GM18870 (cell line): Measurements from ENCODE around the gene NBAS.
"Not testable (repeated sequence)": the region's sequence is repeated elsewhere in the genome, so short reads cannot be mapped to it uniquely, and the experiment has no call there.

Source experiments
- ATAC-seq: cut with Tn5 transposase; IDR thresholded peaks from one replicate; pipeline ENCODE4 v1.9.1; 2021; ENCODE audit warnings: moderate library complexity; ENCODE audit not compliant: unreplicated experiment

NBAS gene

DNA sequence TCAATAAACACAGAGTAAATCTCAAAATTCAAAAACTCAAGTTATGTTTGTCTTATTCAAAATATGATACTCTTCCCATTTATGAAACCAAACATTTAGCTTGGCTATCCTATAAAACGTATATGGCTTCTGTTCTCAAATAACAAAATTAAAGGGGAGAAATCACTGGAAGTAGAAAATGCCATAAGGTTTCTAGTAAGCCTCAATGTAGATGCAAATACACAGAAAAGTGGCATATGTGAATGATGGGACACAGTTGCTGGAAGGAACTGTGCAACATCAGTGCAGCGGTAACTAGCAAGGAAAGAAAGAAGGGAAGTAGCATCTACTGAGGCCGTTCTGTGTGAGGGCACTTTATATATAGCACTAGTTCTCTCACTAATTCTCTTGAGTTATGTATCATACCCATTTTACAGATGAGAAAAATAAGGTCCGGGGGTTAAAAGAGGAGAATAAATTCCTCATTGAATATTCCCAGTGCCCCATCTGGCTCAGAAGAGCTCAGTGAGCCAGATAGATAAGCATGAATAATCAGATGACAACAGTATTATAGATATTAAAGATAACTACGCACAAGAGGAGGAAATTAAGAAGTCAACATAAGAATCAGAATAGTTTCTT lies 27.2 kb downstream of the NBAS start:
- no peak for ATAC-seq

DNA sequence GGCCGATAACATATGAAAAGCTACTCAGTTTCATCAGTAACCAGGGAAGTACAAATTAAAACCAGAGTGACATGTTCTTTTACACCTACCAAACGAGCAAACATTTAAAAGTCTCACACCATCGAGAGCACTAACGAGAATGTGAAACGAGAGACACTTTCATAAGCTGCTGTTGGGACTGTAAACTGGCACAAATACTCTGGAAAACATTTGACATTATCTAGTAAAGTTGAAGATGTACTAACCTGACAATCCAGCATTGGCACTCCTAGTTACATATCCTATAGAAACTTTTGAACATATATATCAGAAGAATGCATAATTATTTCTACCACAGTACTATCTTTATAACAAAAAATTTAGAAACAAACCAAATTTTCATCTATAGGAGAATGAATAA lies 28.1 kb downstream of the NBAS start:
- no peak for ATAC-seq

DNA sequence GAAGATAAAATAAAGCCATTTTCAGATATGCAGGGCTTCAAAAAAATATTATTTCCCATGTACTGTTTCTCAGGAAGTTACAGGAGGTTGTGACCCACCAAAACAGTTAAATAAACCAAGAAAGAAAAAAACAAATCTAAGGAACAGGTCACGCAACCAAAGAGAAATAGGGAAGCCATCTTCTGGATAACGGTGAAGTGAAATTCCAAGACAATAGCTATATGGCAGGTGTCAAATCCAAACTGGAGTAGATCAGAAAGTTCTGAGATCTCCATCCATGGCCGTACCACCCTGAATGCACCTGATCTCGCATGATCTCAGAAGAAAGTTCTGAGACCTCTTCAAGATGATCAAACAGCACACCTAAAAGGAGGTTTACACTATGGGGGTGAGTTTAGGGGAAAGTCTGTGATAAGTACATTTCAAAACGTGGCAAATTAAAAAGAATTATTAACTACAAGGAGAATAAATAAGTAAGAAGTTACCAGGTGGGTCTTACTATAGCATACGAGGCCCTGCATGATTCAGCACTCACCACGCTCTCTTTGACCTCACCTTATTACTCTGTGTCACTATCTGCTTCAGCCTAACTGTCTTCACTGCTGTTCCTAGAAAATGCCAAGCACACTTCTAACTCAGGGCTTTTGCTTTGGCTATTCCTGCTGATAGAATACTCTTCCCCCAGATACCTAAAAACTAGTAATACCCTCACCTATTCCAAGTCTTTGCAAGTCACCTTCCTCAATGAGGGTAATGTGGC lies 29.9 kb downstream of the NBAS start:
- no peak for ATAC-seq

DNA sequence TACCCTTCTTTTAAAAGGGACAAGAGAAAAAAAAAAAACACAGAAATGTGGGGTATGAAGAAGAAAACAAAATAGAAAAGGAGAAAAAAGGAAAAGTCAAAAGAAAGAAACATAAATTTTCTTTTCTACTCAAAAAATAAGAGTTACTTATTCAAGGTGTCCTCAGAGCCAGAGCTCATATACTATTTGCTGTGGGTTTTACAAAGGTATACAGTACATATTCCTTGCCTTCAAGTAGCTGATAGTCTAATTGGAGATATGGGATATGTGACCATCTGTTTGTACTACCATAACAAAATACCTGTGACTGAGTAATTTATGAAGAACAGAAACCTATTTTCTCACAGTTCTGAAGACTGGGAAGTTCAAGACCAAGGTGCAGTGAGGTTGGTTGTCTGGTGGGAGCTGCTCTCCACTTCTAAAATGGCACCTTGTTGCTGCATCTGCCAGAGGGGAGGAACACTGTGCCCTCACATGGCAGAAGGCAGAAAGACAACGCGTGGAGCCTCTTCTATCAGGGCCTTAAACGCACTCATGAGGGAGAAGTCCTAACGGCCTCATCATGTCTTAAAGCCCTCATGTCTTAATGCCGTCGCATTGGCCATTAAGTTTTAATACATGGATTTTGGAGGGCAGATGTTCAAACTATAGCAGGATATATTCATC lies 33.9 kb downstream of the NBAS start:
- no peak for ATAC-seq

DNA sequence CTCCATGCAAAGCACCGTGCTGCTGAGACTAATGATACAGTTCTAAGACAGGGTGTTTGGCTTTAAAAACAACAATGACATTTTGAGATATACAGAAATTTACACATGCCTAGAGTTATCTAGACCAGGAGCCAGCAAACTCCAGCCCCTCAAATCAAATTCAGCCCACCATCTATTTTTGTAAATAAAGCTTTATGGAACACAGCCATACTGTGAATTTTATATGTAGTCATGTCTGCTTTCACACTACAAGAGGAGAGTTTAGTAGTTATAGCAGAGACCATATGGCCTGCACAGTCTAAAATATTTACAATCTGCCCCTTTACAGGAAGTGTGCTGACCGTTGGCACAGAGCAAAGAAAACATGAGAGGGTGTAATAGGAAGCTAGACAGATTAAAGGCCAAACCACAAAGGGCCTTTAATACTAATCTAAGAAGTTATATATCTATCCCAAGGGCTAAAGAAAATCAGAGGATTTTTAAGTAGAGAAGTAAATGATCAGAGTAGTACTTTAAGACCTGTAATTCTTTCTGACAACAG lies 39.4 kb downstream of the NBAS start:
- ATAC-seq: no peak

DNA sequence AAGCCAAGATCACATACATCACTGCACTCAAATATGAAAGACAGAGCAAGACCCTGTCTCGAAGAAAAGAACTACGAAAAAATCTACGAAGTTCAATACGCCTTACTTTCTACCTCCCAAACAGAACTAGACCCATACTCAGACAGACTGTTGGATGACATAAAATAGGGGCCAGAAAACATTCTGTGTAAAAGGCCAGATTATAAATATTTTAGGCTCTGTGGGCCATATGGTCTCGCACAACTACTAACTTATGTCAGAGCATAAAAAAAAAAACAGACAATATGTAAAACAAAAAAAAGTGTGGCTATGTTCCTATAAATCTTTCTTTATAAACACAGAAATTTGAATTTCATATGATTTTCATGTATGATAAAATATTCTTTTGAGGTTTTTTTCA lies 40.8 kb downstream of the NBAS start:
- ATAC-seq: no peak

DNA sequence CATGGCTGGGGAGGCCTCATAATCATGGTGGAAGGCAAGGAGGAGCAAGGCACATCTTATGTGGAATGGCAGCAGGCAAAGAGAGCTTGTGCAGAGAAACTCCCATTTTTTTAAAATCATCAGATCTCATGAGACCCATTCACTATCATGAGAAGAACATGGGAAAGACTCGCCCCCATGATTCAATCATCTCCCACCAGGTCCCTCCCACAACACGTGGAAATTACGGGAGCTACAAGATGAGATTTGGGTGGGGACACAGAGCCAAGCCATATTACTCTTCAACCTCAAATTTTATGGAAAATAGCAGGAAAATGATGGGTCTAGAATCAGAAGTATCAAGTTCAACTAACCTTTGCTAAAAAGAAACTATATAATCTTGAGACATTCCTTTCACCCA lies 42.4 kb downstream of the NBAS start:
- not testable (repeated sequence) for ATAC-seq

DNA sequence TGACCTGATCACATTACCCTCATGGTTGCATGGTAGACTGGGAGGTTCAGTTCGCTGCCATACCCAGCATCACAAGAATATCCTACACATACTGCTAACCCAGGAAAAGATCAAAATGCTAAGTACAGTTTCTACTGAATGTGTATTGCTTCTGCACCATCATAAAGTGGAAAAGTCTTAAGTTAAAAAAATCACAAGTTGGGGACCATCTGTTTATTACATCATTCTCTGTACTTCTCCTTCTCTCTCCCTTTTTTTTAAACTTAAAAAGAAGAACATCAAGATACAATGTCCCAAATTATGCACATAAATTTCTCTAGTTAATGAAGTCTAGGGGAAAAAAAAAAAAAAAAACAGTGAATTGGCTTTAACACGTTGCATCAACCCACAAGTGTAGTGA lies 43.3 kb downstream of the NBAS start:
- ATAC-seq: no peak

DNA sequence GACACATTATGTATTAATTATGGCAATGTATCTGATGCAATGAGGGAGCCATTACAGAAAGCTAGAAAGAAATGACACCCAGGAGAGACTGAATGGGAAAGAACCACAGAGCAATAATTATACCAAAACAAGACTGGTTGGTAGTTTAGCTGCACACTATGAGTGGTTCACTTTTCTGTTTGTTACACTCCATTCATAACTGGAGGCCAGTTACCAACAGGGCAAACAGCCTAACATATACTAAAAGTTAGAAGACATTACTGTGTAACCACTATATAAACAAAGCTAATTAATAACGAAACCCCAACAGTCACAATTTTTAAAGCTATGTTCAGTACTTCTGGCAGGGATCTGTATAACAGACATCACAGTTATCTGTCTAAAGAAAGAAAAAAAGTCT lies 49.4 kb downstream of the NBAS start:
- ATAC-seq: no peak

DNA sequence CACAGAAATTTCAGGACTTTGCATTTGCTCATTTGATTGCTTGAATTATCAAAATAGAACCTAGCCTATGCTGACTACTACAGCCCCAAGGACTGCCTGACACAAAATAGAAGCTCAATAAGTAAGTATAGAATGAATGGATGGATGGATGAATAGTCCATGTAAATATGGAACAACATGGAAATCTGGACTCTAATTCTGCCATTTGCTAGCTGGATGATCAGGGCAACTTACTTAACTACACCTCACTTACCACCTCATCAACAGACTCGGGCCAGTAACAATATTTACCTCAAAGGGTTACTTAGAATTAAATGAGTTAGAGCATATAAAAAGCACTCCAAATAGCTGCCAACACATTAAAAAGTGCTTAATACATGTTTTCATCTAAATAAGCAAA lies 50.6 kb downstream of the NBAS start:
- no peak for ATAC-seq

DNA sequence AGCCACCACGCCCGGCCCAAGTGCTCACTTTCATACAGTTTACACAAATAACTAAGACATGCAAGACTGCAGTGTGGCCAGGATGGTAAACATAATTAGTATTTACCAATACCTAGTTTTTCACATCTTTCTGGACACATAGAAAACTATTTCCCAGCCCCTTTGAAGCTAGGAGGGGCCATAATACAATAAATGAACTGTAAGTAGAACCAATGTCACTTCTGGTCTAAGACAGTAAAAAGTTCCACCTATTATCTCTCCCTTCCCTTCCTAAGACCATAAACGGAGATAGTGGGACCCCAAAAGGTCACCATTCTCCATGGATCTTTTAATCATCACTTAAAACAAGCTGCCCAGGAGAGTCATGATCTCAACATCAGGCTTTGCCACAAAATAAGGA lies 51.0 kb downstream of the NBAS start:
- ATAC-seq: no peak

DNA sequence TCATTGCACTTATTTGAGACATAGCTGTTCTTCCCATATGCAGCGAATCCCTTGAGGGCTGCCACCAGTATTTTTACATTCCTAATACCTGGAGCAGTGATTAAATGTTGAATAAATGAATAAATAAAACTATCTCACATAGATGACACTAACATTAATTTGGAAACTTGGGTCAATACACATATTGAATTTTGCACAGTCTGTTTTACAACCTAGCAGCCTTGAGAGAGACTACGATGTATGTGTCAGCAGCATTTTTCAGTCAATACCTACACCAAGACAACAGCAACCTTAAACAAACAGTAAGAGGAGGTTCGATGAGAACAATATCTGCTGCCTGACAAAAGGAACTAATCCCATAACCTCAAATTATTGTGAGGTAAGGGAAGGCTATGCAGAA lies 53.4 kb downstream of the NBAS start:
- no peak for ATAC-seq

DNA sequence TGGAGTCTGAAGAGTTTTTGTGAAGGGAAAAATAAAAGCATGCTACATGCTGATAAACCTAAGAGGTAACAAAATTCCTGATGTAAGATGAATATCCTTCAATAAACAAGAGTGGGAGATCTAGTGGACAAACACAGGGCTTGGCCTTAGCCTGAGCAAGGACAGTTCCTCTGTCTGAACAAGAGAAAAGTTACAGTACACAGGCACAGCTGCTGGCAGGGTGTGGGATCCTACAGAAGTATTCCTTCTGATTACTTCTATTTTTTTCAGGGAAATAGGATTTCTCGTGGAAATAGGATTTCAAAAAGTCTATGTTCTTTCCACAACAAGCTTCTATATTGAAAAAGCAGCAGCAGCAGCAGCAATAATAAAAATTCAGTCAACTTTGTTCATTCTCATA lies 54.1 kb downstream of the NBAS start:
- no peak for ATAC-seq

DNA sequence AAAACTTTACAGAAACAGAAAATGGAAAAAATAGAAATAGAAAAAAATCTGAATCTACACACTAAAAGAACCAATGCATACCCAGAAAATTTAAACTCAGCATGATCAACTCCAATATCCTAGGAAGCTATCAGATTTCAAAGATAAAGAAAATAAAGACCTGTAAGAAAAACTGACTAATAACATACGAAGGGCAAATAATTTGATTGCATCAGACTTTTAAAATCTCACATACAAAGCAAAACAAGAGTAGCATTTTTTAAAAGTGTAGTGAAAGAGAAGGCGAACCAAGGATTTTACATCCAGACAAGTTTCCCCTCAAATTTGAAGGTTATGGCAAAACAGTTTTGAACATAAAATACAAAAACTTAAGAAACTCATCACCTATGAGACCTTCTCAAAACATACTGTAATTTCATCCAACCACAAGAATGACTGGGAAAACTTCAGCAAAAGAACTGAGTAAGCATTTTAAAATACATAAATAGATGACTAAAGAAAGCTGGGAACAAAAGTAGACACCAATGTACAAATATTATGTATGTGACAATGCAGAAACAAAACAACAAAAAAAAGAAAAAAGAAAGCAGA lies 54.8 kb downstream of the NBAS start:
- no peak for ATAC-seq

DNA sequence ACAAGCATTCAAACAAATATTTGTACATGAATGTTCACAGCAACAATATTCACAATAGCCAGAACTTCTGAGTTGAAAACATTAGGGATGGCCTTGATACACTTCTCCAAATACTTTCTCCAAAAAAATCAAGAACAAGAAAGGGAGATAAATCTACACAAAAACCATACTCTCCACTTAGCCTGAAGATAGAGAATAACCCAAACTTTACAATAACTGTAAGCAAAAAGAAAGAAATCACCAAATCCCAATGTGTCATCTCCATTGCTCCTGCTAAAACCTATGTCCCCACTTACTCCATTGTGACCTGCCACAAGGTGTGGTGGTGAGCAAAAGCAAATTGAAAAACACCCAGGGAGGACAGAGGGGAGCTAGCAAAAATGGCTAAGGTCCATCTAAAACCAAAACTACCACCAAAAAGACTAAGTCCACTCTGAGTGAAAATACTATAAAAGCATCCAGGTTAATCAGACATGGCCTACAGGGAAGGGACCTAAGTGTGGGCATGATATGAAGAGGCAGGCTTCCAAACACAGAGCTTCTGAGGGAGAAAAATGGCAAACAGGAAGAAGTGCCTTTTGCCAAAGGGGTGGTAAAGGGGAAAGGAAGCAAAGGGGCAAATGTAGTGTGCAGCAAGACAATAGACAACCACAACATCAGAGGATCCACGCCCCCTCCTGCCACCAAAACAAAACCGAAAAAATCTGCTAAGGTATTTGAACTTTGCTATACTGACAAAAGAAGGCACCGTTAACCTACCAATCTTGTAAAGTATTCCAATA lies 56.1 kb downstream of the NBAS start:
- ATAC-seq: no peak

DNA sequence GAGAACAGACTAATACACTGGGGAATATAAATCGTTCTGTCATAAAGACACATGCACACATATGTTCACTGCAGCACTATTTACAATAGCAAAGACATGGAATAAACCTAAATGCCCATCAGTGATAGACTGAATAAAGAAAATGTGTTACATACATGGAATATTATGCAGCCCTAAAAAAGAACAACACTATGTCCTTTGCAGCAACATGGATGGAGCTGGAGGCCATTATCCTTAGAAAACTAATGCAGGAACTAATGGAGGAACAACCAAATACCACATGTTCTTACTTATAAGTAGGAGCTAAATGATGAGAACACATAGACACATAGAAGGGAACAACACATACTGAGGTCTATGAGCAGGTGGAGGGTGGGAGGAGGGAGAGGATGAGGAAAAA lies 61.9 kb downstream of the NBAS start:
- not testable (repeated sequence) for ATAC-seq

DNA sequence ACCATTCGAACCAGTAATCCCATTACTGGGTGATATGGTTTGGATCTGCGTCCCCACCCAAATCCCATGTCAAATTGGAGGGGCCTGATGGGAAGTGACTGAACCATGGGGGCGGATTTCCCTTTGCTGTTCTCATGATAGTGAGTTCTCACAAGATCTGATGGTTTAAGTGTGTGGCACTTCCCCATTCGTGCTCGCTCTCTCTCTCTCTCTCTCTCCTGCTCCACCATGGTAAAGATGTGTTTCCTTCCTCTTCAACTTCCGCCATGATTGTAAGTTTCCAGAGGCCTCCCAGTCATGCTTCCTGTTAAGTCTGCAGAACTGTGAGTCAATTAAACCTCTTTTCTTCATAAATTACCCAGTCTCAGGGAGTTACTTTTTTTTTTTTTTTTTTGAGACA lies 62.6 kb downstream of the NBAS start:
- no peak for ATAC-seq

DNA sequence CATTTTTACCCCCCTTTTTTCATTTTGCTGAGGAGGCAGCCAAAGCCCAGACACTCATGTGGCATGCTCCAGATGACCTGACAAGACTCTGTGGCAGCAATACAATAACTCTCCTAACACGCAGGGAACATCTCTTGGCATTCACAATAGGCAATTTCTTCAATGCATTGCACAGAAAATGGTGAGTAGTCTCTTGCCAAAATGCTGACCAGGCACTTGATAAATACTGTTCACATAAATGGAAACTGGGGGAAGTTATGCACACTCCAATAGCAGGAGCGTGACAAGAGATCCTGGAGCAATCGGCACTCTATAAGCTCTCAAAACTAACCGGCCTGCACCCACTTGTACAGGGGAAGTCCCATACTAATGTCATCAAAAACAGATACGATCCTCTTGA lies 66.3 kb downstream of the NBAS start:
- no peak for ATAC-seq

DNA sequence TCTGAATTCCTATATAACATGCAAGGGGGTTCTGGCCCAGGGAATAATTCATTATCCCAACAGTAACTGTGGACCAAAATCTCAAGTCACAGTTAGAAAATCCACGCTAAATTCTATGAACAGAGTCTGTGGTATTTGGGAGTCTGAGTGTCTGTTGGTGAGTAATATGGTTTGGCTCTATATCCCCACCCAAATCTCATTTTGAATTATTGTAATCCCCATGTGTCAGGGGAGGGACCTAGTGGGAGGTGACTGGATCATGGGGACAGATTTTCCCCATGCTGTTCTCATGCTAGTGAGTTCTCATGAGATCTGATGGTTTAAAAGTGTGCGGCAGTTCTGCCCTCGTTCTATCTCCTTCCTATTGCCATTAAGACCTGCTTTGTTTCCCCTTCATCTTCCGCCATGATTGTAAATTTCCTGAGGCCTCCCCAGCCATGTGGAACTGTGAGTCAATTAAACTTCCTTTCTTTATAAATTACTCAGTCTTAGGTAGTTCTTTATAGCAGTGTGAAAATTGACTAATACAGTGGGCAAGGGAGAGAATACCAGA lies 68.3 kb downstream of the NBAS start:
- ATAC-seq: no peak

DNA sequence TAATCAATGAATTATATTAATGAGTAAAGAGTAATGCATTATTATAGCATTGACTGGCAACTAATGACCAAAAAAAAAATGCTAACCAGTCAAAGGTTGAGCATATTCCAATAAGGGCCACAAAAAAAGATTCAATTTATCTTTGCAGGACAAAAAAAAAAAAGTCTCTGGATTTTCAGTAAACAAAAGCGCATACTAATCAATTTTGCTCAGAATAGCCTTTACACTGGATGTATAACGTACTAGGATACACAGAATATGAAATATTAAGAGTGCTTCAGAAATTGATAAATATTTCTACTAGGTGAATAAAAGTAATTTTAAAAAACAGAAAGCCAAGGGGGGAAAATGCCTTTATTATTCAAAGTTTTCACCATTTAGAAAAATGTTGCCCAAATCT lies 74.4 kb downstream of the NBAS start:
- no peak for ATAC-seq

DNA sequence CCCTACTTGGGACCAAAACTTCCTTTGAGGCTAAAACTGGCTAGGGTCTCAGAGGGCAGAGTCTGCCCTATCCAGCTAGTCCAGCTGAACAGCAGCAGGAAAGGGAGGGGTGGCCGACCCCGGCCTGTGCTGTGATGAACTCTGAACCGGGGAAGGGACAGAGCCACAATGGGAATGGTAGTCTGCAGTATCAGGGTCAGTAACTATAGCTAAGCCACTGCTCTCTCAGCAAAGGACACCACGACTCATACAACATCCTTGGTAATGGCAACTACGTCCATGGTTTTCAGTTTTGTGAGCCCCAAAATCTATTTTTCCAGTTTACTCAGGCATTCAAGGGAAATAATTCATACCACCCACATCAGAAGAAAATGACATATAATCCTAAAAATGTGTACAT lies 75.2 kb downstream of the NBAS start:
- ATAC-seq: no peak
